IPS DF 4.7 (cell line): ENCODE measurements around the gene GPR183.

Source experiments
- DNase-seq: peaks from one replicate; pipeline ENCODE4 v3.0.0-alpha.2; 2013; ENCODE audit warnings: low spot score; ENCODE audit errors: extremely low read depth

Gene GPR183

DNA sequence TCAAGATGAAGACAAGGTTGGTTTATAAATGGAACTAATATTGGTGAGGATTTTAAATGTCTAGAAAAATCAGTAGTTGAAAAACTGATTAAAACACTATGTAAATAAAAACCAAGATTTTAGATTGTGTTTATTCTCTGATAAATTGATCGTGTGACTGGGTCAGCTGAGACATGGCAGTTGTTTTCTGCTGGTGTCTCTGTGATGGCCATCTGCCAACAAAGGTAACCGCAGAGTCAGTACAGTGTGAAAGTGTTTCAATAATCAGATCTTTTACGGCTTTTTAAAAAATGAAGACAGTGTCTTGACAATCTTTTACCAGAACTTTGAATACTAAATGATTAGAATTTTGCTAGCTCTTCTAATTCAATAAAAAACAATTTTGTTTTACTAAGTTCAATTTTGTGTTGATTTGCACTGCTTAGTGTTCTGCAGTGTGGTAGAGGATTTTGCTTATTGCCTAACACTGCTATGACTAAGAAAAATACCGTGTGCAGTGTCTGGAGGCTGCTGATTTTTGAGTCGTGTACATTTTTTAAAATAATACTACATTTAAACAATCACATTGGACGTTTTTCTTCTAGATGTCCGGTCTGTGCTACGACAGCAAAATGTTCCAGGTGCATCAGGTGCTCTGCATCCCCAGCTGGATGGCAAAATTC is 32.7 kb upstream of the GPR183 start:
- no peak for DNase-seq

- no peak for DNase-seq
Observed at GRCh38 chr13:99339230-99339721, 32.1 kb upstream of the GPR183 start.

DNA sequence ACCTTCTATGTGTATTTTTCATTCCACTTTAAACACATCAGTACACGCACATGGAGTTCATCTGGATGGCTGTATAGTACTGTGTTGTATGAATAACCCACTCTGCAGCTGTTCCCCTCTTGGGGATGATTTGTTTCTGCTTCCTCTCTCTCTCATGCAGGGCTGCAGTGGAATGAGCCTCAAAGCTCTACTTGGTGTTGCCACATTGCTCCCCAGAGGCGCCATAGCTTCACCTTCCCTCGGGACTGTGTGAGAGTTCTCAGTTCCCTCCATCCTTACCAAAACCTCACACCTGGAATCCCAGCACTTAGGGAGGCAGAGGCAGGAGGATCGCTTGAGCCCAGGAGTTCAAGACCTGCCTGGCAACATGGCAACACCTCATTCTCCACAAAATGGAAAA is 28.4 kb upstream of the GPR183 start:
- no peak for DNase-seq

GRCh38 chr13:99335087-99335486 is 27.9 kb upstream of the GPR183 start:
- DNase-seq: no peak

GRCh38 chr13:99334221-99334620 is 27.0 kb upstream of the GPR183 start:
- DNase-seq: no peak

DNA sequence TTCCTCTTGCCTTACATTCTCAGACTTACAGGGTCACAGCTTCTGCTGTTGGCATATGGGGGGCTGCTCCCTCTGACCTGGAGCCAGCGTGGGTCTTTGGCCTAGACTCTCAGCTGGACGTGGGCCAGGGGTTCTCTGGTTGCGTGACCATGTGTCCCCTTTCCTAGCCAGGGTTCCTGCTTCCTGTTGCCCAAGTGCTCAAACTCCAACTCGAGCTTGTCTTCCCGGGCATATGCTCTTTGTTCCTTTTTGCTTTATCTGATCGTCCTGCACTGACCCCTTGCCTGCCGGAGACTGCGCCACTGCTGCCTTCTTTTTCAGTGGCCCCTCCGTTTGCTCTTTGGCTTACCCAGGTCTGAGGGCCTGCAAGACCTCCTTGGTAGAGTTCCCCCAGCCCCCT is 25.3 kb upstream of the GPR183 start:
- DNase-seq: no peak

- DNase-seq: no peak
Observed at GRCh38 chr13:99331881-99332293, 24.7 kb upstream of the GPR183 start.

DNA sequence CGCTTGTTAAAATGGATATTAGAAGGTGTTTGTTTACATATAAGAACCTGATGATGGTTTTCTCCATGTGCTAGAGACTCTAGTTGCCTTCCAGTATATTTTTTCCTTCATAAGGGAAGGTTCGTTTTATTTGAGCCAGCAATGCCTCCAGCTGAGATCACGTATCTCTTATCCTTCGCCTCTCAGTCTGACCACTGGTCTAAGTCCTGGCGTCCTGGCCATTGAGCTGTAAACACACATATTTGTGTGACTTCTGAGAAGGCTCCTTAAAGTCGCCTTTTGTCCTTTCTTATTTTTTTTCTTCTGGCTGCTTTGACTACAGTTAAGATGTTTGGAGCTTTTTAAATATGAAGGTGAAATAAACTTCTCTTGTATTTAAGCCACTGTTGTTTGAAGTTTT is 23.7 kb upstream of the GPR183 start:
- DNase-seq: no peak

DNA sequence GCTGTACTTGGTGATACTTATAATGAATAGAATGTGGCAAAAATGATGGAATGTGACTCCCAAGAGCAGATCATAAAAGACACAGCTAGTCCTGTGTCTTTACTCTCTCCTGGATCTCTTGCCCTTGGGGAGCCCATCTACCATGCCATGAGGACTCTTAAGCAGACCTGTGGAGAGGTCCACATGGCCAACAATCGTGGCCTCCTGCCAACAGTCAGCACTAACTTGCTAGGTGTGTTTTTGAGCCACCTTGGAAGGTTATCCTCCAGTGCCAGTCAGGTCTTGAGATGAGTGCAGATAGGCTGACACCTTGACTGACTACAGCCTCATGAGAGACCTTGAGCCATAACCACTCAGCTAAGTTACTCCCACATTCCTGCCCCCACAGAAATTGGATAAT is 22.3 kb upstream of the GPR183 start:
- no peak for DNase-seq

DNA sequence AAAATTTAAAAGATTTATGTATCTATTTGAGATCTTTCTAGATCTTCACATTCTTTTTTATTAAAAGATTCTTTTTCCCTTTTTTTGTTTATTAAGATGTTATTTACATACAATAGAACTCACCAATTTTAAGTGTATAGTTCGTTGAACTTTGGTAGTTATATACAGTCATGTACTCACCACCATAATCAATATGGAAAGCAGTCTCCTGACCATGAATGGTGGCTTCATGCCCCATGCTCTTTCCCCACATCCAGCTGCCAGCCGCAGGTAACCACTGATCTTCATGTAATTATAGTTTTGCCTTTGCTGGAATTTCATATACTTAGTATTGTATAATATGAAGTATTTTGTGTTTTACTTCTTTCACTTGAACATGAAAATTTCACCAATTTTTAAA is 20.6 kb upstream of the GPR183 start:
- DNase-seq: no peak

DNA sequence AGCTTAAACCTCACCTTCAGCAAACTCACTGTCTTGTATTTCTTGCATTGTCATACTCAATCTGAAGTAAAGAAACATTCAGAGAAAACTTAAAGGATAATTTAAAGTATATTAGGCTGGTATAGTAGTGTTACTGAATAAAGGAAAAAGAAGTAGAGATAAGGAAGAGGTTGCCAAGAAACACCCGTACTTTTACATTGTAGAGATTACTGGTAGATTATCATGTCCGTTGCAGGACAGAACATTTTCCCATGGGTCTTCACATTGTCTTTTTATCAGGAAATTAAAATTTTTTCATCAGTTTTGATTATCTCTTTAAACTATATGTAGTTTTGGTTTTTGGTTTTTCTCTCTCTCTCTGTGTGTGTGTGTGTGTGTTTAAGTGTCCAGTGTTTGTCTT is 19.9 kb upstream of the GPR183 start:
- no peak for DNase-seq

- no peak for DNase-seq
Observed at GRCh38 chr13:99326012-99326411, 18.8 kb upstream of the GPR183 start.

- DNase-seq: no peak
Observed at GRCh38 chr13:99323488-99323887, 16.3 kb upstream of the GPR183 start.

DNA sequence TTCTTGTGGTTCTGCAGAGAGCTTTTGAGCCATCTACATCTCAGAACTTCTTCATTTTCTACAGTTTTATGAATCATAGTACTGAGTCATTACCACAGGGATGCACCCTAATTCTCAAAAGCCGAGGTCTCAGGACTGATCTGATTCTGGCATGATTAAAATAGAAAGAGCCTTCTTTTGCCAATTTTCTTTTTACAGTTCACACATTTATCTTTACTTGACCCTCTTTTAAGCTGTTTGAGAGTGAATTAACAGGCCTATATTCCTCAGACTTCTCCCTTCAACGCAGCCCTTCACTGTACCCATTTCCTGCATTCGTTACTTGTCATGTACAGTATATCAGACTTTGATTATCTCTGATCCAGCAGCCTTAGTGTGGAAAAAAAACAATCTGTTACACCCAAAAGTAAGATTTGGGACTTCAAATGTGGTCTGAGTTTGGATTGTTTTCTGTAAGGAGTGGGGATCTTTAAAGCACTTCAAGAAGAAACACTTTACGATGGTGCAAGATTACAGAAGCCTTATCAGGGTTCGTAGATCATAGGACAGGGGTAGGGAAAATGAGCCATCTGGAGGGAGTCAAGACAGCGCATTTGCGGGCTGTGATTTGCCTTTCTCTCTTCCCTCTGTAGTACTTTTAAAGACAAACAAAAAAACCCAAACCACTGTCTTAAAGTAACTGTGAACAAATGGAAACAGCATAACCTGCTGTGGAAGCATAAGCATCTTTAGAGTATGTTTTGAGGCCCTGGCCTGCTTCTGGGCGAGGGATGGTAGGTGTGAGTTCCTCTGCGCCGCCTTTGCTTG is 15.3 kb upstream of the GPR183 start:
- DNase-seq: no peak

- DNase-seq: no peak
Observed at GRCh38 chr13:99321709-99322108, 14.5 kb upstream of the GPR183 start.

DNA sequence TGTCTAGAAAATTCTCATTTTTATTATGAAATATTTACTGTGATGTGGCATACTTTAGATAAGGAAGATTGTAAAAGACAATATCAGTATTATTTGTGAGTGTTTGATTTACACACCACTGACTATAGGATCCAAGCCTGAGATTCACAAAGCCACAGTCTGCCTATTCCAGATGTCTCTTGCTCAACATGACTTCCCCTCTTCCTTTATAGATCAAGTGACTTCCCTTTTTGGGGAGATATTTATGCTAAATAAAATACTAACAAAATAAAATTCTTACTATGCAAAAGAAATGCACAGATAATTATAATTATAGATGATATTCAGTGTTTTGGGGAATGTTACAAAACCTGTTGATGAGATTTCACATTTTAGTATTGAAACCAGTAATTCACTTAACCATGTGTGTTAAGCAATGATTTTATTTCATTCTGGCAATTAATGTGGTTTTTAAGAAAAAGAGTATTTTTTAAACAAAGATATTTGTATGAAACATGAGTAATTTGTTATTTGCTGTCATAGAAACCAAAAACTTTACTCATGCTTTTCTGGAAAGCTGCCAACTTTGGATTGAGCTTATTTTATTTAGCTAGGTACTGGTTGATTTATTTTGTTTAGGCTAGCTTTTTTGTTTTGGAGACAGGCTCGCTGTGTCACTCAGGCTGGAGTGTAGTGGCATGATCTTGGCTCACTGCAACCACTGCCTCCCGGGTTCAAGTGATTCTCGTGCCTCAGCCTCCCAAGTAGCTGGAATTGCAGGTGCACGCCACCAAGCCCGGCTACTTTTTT is 13.7 kb upstream of the GPR183 start:
- no peak for DNase-seq

DNA sequence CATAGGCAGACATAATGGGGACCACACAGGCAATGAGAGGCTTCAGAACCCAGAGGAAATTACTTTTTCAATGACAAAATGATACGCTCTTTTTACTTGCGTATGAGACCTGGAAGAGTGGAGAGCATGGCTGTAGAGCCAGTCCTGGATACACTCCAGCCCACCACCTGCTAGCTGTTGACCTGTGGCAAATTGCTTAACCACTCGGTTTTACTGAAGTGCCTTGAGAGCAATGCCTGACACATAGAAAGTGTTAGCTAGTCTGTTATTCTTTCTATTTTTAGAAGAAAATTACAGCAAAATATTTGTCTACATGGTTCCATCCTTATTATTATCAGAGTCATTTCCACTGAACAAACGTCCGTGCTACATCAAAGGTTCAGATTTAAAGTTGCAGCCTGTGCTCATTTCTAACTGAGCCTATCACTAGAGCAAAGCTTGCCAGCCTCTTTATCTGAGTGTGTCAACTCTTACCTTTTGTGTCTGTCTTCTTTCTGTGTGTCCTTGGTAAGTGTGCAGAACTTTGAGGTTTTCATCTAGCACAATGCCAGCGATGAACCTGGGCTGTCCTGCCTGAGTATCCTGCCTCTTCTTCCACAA is 9.6 kb upstream of the GPR183 start:
- DNase-seq: no peak

DNA sequence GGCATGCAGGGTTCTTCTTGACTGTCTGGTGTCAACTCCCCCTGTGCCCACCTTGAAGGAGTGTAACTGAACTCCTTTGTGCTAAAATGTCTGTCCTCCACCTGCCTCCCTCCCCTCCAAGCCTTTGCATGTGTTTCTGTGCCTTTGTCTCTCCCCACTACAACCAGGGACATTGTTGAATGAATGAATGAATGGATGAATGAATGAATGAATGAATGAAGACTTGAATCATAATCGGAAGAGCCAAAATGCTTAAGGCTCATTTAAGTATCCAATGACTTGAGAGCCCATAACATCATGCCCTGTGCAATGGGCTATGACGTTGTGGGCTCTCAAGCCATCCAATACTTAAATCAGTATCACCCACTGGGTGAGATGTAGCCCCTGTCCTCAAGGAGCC is 9.0 kb upstream of the GPR183 start:
- no peak for DNase-seq

DNA sequence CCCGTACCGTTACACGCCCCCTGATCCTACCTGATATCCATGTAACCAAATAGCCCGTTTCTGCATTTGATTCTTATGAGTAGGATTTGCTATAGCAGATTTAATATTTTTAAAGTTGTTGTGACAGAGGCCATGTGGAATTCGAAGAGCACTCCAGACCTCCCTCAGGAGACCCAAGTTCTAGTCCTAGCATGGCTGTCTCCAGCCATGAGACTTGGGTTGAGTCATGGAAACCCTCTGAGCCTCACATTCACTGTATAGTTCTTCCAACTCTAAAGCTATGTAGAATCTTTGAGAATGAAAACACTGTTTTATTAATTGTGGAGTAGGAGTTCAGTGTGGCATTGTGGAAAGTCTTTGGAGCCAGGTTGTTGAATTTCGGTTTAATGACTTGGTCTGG is 8.0 kb upstream of the GPR183 start:
- no peak for DNase-seq

DNA sequence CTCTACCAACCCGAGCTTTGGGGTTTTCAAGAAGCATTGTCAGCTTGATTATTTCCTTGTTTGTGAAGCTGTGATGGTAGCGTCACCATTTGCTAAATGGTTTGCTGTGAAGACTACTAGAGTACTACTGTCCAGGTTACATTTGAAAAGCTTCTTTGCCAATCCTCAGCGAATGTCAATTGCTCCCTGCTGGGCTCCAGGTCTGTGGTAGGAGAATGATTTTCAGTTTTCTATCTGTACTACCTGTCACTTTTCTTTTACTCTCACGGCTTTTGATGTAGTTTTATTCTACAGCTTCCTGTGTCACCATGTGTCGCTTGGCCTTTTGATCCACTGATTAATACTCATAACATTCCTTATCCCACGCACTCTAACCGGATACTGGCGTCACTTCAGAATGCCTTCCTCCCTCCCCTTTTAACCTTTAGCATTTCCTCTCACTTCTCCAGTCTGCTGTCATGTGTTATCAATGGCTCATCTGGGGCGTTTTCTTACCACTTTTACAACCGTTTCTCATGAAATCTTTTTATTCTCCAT is 7.5 kb upstream of the GPR183 start:
- no peak for DNase-seq

- no peak for DNase-seq
Observed at GRCh38 chr13:99313941-99314340, 6.7 kb upstream of the GPR183 start.
